ENCODE measurements around the gene FJX1. TPM values are rescaled to one million over a fixed set of nuclear protein-coding genes. Genes with fewer than 3 reads are reported as not detected.
A peak's percentile ranks its signal among the peaks of the same experiment; 100 is the strongest.

Gene FJX1, protein sequence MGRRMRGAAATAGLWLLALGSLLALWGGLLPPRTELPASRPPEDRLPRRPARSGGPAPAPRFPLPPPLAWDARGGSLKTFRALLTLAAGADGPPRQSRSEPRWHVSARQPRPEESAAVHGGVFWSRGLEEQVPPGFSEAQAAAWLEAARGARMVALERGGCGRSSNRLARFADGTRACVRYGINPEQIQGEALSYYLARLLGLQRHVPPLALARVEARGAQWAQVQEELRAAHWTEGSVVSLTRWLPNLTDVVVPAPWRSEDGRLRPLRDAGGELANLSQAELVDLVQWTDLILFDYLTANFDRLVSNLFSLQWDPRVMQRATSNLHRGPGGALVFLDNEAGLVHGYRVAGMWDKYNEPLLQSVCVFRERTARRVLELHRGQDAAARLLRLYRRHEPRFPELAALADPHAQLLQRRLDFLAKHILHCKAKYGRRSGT
- total RNA-seq (7.9 TPM), polyA plus RNA-seq (ENCODE audit: insufficient read depth, low read depth, low replicate concordance) (4.2 TPM)
- long read RNA-seq, donor 1, transcript FJX1-201 (1 exons, 2,450 nt) = major isoform, 29 of 29 reads
- long read RNA-seq, donor 1, partial matches to known transcripts = 0 of 29 reads
- long read RNA-seq, donor 1, other reads (novel, unspliced or antisense) = 0 of 29 reads
- long read RNA-seq, donor 2, transcript FJX1-201 (1 exons, 2,450 nt) = major isoform, 22 of 22 reads
- long read RNA-seq, donor 2, partial matches to known transcripts = 0 of 22 reads
- long read RNA-seq, donor 2, other reads (novel, unspliced or antisense) = 0 of 22 reads
- long read RNA-seq, donor 3, transcript FJX1-201 (1 exons, 2,450 nt) = major isoform, 8 of 8 reads
- long read RNA-seq, donor 3, partial matches to known transcripts = 0 of 8 reads
- long read RNA-seq, donor 3, other reads (novel, unspliced or antisense) = 0 of 8 reads
- long read RNA-seq, donor 4, transcript FJX1-201 (1 exons, 2,450 nt) = major isoform, 16 of 16 reads
- long read RNA-seq, donor 4, partial matches to known transcripts = 0 of 16 reads
- long read RNA-seq, donor 4, other reads (novel, unspliced or antisense) = 0 of 16 reads
- long read RNA-seq, donor 5 = 0 reads
- long read RNA-seq, donor 6, partial matches to known transcripts = 0 of 4 reads
- long read RNA-seq, donor 6, other reads (novel, unspliced or antisense) = 0 of 4 reads
- long read RNA-seq, donor 7, transcript FJX1-201 (1 exons, 2,450 nt) = major isoform, 19 of 19 reads
- long read RNA-seq, donor 7, partial matches to known transcripts = 0 of 19 reads
- long read RNA-seq, donor 7, other reads (novel, unspliced or antisense) = 0 of 19 reads
- long read RNA-seq, donor 8, transcript FJX1-201 (1 exons, 2,450 nt) = major isoform, 30 of 30 reads
- long read RNA-seq, donor 8, partial matches to known transcripts = 0 of 30 reads
- long read RNA-seq, donor 8, other reads (novel, unspliced or antisense) = 0 of 30 reads
- long read RNA-seq, donor 9, transcript FJX1-201 (1 exons, 2,450 nt) = major isoform, 10 of 10 reads
- long read RNA-seq, donor 9, partial matches to known transcripts = 0 of 10 reads
- long read RNA-seq, donor 9, other reads (novel, unspliced or antisense) = 0 of 10 reads
- long read RNA-seq, donor 10, transcript FJX1-201 (1 exons, 2,450 nt) = major isoform, 25 of 25 reads
- long read RNA-seq, donor 10, partial matches to known transcripts = 0 of 25 reads
- long read RNA-seq, donor 10, other reads (novel, unspliced or antisense) = 0 of 25 reads

DNA sequence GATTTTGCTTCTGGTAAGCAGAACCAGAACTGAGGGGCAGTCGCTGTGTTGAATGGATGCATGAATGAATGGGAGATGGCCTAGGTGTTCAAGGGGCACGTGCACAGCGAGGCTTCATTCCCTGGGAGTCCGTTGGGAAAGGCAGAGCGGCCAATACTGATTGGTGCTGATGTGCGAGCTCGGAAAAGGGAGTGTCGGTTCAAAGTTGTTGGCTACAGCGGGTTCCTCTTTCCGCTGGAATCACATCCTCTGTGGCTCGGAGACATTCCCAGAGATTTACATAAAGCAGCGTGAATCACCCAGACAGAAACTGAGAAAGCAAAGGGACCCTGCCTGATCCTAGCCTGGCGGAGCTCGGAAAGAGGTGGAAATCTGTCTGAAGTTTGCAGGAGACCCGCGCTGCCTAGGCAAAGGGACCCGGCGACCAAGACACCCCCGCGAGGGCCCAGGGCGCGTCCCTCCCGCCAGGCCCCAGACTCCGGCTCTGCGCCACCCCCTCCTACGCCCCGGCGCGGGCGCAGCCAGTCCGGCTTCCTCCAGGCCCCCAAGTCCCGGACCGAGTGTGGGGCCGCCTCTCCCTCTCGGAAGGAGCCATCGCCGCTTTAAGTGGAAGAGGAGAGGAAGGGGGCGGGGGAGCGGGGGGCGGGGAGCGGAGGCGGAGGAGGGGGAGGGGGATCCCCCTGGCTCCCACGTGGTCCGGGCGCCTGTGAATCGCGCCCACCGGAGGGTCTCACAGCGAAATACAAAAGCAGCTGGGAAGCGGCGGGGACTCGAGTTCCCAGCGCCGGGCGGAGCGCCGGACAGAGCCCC is at the start of gene FJX1:
TSS of gene FJX1 (plus strand) at position 774 of the 810 bp plus-strand sequence. CDS start 177 bp downstream, outside the sequence.
- no peaks in the 10 kb centered on the region for H3K36me3 ChIP-seq (ENCODE audit: control insufficient read depth in 2 of 3, insufficient read depth in 3 of 3, low read length in 3 of 3)
- intact Hi-C loops (cut with DNase I) = loop anchor here (5.0 kb wide), 1 partner anchor 649 kb away; no protein-coding TSS in a partner anchor
- H3K9ac ChIP-seq (ENCODE audit: low read length in 3 of 3) = peak within 1 kb of the TSS in 2 of 3 donors; percentile 31 to 36
- H3K27me3 ChIP-seq (ENCODE audit: control insufficient read depth, insufficient read depth, low read length) = no peaks in the 10 kb centered on the region
- peaks cover 0 to 14% (median 5%) of the 10 kb centered on the region in 3 donors for H3K4me1 ChIP-seq (ENCODE audit: control insufficient read depth in 2 of 3, insufficient read depth in 2 of 3, low read depth in 1 of 3, low read length in 3 of 3)
- peak within 1 kb of the TSS; percentile 58 to 66 (median 63) for H3K4me3 ChIP-seq (ENCODE audit: low read length in 3 of 3)
- FAIRE-seq (no peak), DNase-seq (peak; percentile 86 to 94 (median 89))
- no peaks in the 10 kb centered on the region for H3K9me3 ChIP-seq (ENCODE audit: control insufficient read depth in 2 of 3, insufficient read depth in 1 of 3, low read length in 3 of 3)
- peak within 1 kb of the TSS; percentile 6 to 45 for H3K27ac ChIP-seq (ENCODE audit: low read depth in 2 of 2, low read length in 2 of 2)
- TF ChIP-seq, protein P1, sequence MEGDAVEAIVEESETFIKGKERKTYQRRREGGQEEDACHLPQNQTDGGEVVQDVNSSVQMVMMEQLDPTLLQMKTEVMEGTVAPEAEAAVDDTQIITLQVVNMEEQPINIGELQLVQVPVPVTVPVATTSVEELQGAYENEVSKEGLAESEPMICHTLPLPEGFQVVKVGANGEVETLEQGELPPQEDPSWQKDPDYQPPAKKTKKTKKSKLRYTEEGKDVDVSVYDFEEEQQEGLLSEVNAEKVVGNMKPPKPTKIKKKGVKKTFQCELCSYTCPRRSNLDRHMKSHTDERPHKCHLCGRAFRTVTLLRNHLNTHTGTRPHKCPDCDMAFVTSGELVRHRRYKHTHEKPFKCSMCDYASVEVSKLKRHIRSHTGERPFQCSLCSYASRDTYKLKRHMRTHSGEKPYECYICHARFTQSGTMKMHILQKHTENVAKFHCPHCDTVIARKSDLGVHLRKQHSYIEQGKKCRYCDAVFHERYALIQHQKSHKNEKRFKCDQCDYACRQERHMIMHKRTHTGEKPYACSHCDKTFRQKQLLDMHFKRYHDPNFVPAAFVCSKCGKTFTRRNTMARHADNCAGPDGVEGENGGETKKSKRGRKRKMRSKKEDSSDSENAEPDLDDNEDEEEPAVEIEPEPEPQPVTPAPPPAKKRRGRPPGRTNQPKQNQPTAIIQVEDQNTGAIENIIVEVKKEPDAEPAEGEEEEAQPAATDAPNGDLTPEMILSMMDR (IDR thresholded peaks at IDR 0.05; ENCODE audit: borderline replicate concordance, extremely low read depth, insufficient read depth) = no peak

- no peak for FAIRE-seq
- intact Hi-C loops (cut with DNase I) = no loop called here
These were observed 46.6 kb upstream of the FJX1 start for GRCh38 chr11:35571696-35572095.

More at GRCh38 chr11:35571696-35572095, 46.6 kb upstream of the FJX1 start:
- H3K9me3 ChIP-seq (ENCODE audit: control insufficient read depth in 2 of 3, insufficient read depth in 1 of 3, low read length in 3 of 3) = peaks cover 0 to 4% (median 0%) of the 10 kb centered on the region in 3 donors
- no peak for DNase-seq
- TF ChIP-seq, protein P1 (IDR thresholded peaks at IDR 0.05; ENCODE audit: borderline replicate concordance, extremely low read depth, insufficient read depth) = no peak
- H3K4me3 ChIP-seq (ENCODE audit: low read length in 3 of 3) = no peak overlapping the region
- no peak overlapping the region for H3K9ac ChIP-seq (ENCODE audit: low read length in 3 of 3)
- no peaks in the 10 kb centered on the region for H3K4me1 ChIP-seq (ENCODE audit: control insufficient read depth in 2 of 3, insufficient read depth in 2 of 3, low read depth in 1 of 3, low read length in 3 of 3)
- no peaks in the 10 kb centered on the region for H3K27me3 ChIP-seq (ENCODE audit: control insufficient read depth, insufficient read depth, low read length)
- no peaks in the 10 kb centered on the region for H3K36me3 ChIP-seq (ENCODE audit: control insufficient read depth in 2 of 3, insufficient read depth in 3 of 3, low read length in 3 of 3)
- no peak overlapping the region for H3K27ac ChIP-seq (ENCODE audit: low read depth in 2 of 2, low read length in 2 of 2)
